NB4 (cell line): ENCODE results near the gene LPAR5.

Experiments
- MAX ChIP-seq: IDR thresholded peaks from 2 replicates; pipeline ENCODE4 v1.6.1; 2011; ENCODE audit warnings: low read depth, low read length
- MYC ChIP-seq: IDR thresholded peaks from 2 replicates; pipeline ENCODE4 v1.6.1; 2011; ENCODE audit warnings: low read depth, low read length
- POLR2A ChIP-seq: IDR thresholded peaks from 2 replicates; pipeline ENCODE4 v1.6.1; 2011; ENCODE audit warnings: mild to moderate bottlenecking; ENCODE audit not compliant: insufficient read length; ENCODE audit errors: extremely low read depth
- TF ChIP-seq, protein P1 (sequence below): IDR thresholded peaks from one replicate; pipeline ENCODE4 v1.5.1; 2012; ENCODE audit warnings: low read depth, low read length

DNA sequence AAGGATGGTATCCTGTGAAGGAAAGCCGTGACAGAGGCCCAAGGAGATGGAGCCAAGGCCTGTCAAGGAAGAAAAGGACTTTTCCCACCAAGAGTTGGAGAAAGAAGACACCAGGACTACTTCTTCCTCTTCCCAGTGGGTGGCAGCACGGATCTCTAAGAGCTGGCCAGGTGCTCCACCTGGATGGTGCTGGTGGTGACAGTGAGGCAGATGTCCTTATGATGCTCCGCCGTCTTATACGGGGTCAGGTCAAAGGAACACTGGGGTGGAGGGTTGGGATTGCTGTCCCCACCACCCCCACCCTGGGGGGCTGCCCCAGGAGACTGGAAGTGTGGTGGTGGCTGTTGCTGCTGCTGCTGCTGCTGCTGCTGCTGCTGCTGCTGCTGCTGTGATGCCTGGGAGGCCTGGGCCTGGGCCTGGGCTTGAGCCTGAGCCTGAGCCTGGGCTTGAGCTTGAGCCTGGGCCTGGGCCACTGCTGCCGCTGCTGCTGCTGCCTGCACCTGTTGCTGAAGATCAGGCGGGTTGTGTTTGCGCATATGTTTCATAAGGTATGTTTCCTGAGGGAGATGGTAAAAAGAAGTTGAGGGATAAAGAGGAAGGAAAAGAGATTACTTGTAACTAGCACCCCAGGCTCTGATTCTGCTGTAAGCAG lies 31.9 kb upstream of the LPAR5 start:
- TF ChIP-seq, protein P1, sequence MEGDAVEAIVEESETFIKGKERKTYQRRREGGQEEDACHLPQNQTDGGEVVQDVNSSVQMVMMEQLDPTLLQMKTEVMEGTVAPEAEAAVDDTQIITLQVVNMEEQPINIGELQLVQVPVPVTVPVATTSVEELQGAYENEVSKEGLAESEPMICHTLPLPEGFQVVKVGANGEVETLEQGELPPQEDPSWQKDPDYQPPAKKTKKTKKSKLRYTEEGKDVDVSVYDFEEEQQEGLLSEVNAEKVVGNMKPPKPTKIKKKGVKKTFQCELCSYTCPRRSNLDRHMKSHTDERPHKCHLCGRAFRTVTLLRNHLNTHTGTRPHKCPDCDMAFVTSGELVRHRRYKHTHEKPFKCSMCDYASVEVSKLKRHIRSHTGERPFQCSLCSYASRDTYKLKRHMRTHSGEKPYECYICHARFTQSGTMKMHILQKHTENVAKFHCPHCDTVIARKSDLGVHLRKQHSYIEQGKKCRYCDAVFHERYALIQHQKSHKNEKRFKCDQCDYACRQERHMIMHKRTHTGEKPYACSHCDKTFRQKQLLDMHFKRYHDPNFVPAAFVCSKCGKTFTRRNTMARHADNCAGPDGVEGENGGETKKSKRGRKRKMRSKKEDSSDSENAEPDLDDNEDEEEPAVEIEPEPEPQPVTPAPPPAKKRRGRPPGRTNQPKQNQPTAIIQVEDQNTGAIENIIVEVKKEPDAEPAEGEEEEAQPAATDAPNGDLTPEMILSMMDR, result no peak
- no peak for TF ChIP-seq MYC
- TF ChIP-seq MAX, result no peak
- no peak for TF ChIP-seq POLR2A
